Measurements from ENCODE around the gene SVBP.
"Not testable (repeated sequence)": the region's sequence is repeated elsewhere in the genome, so short reads cannot be mapped to it uniquely, and the experiment has no call there.

The SVBP gene, protein sequence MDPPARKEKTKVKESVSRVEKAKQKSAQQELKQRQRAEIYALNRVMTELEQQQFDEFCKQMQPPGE

DNA sequence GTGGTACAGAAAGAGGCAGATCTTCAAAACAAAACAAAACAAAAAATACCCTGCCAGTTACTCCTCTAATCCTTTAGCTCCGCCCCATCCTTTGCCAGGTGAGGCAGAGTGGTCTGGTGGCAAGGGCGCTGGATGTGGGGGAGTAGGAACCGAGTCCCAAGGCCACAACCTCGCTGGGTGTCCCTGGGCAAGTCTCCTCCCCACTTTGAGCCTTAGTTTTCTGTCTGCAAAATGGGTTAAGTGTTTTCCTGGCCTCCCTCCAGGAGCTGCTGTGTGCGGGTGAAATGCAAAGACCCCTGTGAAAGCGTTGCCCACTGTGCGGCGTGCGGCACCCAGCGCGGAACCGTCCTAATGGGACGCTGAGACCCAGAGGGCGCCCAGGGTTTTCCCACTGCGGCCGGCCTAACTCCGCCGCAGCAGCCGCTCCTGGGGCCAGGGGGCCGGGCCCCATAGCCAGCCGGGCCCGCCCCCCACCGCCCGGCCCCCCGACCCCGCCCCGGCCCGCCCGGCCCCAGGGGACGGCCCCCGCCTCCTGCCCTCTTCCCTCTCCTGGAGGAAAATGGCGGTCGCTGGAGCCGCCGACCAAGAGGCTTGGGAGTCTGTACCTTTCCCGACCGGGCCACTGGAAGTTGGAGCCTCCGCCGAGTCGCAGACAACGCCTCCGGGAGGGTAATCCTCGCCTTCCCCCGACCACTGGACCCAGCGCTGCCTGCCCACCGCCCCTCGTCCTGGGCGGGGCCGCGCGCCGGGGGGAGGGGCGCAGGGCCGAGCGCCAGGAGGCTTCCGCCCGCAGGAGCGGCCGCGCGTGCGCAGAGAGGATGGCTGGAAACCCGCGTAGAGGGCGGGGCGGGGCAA is at the start of gene SVBP, which contains the start of gene ERMAP:
Gene SVBP (minus strand): TSS at position 813 of the 855 bp plus-strand sequence. CDS start 853 bp downstream, outside the sequence.
Gene ERMAP (plus strand): TSS at position 538 of the 855 bp plus-strand sequence. CDS start 13,327 bp downstream, outside the sequence.
- DNase-seq: peak; percentile 82

DNA sequence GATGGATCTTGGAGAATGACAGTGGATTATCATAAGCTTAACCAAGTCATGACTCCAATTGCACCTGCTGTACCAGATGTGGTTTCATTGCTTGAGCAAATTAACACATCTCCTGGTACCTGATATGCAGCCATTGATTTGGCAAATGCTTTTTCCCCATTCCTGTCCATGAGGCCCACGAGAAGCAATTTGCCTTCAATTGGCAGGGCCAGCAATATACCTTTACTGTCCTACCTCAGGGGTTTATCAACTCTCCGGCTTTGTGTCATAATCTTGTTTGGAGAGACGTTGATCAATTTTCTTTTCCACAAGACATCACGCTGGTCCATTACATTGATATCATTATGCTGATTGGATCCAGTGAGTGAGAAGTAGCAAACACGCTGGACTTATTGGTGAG is 49.4 kb upstream of the SVBP start:
- DNase-seq: no peak

DNA sequence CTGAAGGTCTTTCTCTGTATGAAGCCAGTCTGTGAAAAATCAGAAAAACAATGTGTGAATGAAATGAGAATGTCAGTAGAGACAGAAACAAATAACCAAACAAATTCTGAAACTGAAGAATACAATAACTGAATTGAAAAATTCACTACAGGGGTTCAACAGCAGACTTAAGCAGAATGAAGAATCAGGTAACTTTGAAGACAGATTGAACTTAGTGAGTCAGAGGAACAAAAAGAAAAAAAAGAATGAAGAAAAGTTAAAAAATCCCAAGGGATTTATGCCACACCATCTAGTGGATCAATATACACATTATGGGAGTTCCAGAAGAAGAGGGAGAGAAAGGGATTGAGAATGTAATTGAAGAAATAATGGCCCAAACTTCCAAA is 43.8 kb upstream of the SVBP start:
- no peak for DNase-seq

DNA sequence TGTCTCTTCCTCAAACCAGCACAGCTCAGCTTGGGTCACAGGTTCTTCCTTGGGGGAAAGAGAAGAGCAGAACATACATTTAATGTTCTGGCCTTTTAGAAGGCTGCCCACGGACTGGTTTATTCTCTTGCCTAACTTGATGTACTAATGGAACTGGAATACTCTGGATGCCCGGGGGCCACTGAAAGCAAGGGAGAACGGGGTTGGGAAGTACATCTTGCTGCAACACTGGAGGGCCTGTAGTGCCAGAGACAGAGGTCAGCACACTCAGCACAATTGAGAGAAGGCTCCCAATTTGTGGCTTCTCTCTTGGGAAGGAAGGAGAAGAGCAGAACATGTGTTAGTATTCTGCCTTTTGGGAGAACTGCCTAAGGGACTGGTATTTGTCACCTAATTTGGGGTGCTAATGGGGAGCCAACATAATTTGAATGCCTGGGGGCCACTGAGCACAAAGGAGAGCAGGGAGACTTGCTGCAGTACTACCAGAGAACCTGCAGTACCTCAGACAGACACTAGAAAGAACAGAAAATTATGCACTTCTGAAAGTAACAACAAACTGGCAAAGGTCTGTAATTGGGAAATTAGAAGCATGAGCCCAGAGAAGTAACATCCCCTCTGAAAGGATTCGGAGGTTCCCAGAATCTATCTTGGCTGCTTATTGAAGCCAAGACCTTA is 43.3 kb upstream of the SVBP start:
- no peak for DNase-seq

DNA sequence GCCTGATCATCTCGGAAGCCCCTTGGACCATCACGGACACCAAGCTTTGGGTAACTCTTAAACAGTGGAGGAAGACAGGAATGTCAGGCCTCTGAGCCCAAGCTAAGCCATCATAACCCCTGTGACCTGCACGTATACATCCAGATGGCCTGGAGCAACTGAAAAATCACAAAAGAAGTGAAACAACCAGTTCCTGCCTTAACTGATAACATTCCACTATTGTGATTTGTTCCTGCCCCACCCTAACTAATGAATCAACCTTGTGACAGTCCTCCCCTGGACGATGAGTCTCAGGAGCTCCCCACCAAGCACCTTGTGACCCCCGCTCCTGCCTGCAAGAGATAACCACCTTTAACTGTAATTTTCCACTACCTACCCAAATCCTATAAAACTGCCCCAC is 42.2 kb upstream of the SVBP start:
- DNase-seq: not testable (repeated sequence)

DNA sequence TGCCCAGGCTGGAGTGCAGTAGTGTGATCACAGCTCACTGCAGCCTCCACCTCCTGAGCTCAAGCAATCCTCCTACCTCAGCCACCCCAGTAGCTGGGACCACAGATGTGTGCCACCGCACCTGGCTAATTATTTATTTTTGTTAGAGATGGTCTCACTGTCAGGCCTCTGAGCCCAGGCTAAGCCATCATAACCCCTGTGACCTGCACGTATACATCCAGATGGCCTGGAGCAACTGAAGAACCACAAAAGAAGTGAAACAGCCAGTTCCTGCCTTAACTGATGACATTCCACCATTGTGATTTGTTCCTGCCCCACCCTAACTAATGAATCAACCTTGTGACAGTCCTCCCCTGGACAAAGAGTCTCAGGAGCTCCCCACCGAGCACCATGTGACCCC is 39.4 kb upstream of the SVBP start:
- DNase-seq: not testable (repeated sequence)

DNA sequence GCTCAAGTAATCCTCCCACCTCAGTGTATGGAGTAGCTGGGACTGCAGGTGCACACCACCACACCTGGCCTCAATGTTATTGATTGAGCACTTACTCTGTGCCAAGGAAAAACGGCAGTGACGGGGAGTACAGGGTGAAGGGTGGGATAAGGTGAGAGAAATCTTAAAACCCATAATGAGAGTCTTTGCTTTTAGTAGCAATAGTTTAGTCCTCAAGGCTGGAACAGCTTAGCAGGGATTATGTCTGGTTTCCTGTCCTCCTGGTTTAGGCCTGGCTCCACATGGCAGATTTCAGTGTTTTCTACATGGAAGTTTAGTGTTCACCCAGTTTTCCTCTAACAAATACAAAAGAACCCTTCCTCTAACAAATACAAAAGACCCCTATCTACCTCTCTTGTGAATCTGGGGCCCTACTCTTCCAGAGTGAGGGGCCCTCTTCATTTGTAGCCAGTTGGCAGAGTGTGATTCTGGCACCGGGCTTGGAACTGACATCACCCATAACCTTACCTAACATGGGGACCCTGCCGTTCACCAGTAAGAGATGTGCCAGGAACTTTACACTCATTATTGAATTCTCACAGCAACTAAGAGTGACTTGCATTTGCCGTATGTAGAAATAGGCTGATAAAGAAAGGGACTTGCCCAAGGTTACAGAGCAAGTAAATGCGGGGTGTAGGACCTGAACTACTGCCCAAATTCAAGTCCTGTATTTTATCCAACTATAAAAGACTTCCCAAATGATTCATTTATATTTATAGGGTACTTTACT is 36.1 kb upstream of the SVBP start:
- DNase-seq: no peak

DNA sequence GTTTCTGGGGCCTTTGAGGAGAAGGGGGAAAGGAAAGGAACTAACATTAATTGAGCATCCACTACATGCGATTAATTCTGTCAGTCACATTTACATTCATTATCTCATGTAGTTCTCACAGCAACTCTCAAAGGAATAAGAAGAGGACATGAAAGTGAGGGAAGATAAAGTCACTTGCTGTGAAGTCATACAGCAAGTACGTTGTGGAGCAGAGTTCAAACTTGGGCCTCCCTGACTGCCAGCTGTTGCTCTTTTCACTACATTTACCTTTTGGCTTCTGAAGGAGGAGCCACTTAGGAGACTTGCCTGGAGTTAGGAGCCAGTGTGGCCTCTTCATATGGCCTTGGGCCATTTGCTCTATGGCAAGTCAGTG is 35.4 kb upstream of the SVBP start:
- DNase-seq: no peak

DNA sequence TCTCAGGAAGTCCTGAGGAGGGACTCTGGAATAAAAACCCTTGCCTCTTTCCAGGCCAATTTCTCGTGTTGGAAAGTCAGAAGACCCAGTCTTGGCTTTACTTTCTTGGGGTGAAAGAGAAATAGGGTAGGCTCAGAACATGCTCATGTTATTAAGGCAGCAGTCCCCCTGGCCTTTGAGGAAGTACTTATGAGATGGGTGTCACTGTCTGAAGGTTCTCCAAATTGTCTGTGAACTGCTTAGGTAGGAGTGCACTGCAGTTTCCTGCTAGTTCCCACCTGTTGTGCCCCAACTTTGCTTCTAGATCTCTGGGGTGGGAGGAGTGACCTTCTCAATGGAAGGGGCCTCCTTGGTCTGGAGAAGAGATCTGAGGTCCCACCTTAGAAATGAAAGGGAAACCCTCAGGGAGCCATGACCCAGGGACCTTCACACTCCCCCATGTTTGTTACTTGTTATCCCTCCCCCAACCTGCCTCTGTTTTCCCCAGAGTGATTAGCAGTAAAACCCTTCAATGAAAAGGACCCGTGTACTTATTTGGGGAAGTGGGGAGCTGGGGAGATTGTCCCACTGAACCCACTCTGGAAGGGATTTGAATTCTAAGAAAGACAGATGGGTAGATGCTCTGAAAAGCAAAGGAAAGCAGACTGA is 34.9 kb upstream of the SVBP start:
- no peak for DNase-seq

DNA sequence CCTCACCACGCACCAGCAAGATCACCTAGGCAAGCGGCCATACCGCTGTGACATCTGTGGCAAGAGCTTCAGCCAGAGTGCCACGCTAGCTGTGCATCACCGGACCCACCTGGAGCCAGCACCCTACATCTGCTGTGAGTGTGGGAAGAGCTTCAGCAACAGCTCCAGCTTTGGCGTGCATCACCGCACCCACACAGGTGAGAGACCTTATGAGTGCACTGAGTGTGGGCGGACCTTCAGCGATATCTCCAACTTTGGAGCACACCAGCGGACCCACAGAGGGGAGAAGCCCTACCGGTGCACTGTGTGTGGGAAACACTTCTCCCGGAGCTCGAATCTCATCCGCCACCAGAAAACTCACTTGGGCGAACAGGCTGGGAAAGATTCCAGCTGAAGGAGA is 34.2 kb upstream of the SVBP start:
- no peak for DNase-seq

DNA sequence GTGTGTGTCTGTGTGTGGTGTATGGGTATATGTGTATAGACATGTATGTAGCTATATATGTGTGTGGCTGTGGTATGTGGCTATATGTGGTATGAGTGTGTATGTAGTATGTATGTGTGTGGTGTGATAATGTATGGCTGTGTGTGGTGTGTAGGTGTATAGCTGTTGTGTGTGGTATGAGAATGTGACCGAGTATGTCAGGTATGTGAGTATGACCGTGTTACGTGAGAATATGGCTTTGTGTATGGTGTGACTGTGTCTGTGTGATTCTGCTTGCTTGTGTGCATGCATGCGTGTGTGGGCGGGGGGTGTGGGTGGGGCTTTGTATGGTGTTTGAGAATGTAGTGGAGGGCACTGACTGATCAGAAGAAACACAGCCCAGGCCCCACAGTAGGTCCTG is 32.7 kb upstream of the SVBP start:
- no peak for DNase-seq

DNA sequence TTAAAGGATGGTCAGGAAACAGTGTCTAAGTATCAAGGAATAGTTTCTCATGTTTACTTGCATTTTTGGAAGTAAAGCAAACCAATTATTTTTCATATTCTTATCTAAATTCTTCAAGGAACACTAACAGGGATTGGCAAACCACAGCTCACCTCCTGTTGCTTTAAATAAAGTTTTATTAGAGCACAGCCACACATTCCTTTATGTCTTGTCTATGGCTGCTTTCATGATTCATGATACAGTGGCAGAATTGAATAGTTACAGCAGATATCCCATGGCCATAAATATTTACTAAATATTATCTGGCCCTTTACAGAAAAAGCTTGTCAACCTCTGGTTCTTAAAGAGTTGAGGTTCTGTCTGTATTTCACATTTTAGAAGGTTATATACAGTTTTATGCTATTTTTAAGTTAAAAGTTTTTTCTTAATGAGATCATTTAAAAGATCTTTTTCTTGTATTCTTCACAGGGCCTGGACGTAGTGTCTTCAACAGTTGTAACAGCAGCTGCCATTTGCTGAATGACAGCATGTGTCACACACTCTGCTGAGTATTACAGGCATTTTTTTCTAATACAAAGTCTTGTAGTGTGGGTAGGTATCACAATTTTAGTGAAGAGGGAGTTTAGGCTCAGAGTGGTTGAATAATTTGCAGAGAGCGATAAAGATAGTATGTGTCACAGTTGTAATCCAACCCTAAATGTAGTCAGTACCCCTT is 31.8 kb upstream of the SVBP start:
- no peak for DNase-seq

DNA sequence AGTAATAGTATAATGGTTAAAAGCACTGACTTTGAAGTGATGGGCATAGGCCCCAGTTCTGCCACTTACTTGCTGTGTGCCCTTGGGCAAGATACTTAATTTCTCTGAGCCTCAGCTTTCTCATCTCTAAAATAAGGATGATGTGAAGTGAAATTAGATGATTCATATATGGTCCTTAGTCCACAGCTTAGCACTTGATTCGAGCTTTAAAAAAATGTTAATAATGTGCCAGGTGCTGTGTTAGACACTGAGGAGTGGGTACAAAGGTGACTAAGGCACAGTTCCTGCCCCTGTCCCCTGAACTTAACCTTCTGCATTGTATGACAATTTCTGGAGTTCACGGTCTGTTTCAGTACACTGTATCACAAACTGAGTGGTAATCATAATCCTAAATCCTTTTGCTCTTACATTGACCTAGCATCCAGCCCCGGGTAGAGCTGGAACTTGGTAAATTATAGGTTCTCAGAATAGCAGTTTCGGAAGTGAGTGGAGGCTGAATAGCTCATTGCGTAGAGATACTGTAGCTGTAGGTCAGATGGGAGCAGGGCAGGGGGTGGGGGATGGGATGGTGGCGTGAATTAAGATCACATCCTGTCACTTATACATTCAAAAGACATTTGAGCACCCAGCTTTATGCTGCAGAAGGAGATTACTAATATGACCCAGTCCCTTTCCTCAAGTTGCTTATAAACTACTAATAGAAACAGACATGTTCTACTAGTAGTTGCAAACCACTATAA is 30.7 kb upstream of the SVBP start:
- no peak for DNase-seq

DNA sequence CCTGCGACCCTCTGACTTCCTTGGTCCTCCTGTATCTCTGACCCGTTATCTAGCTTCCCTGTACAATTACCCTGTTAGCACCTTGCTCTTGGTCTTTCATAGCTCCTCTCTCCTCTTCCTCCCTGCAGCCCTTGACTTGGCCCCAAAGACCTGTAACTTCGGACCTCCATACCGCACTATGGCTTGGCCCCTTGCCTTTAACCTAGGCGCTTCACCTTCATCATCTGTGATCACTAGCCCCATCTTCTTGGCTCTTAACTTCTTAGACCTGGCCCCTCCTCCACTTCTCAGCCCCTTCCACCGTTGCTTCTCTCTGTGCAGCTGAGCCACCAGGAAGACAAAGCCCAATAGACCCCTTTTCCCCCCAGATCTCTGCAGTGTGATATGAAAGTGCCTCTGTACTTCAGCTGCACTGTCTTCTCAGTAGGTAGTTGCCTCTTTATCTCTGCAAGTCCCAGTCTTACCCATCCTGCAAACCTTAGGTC is 30.0 kb upstream of the SVBP start:
- DNase-seq: no peak

DNA sequence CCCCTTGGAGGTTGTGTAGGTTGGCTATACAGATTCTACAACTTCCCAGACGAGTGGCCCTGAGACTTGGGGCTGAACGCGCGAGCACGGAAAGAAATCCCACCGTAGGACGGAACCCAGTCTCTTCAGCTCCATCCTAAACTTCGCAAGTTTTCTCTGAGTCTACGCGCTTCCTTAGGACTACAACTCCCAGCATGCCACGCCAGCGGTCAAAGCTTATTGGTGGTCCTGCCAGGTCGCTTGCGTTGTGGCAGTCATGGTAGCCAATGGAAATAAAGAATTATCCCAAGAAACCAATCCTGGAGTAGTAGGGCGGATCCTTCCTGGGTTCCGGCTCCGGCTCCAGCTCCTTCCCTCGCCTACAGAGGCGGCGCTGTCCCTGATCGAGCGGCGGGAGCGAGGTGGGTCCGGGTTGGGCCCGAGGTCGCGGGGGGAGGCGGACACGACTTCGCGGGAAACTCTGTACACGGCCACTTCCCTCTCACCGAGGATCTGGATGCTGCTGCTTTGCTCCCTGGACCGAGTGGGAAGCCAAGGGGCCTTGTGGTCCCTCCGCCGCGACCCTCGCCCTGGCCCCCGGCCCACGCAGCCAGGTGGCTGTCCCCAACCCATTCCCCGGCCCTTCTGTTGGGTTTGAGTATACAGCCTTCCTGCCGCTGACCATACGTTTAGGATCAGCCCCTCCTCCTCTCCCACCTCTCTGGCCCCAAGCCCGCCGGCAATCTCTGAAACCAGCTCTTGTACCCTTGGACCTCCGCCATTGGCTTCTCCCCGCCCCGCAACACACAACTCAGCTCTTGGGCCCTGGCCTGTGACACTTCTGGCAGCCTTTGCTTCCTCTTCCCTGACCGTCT is 29.3 kb upstream of the SVBP start, which contains the start of gene ZNF691:
Gene ZNF691 (plus strand): TSS at position 357 of the 854 bp plus-strand sequence. CDS start 3,046 bp downstream, outside the sequence.
- DNase-seq: peak; percentile 94

DNA sequence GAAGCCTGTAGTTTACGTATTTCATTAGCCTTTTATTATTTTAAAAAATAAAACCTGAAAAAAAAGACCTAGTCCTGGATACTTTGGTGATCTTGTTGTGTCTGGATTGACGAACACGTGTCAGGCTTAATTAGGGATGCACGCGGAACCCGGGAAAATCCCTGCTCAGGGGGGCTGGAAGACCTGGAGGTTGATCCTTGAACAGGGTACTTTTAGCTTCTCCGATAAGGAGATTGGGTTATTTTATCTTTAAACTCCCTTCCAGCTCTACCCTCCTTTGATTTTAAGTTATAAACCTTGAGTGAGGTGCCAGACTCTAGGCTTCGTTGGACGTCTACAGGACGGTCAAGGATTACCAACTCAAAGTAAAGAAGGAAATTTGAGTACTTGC is 28.7 kb upstream of the SVBP start:
- no peak for DNase-seq

DNA sequence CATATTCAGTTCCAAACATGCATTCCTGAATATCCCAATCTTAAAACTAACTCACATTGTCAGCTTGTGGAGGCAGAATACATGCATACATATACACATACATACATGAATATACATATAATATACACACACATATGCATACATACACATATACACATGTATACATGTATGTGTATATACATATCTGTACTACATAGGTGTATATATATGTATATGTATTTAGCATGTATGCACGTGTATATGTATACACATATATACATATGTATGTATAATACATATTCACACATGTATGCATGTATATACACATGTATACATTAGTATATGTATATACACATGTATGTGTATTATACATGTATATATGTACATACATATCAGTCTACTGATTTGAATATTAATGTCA is 28.0 kb upstream of the SVBP start:
- DNase-seq: no peak

DNA sequence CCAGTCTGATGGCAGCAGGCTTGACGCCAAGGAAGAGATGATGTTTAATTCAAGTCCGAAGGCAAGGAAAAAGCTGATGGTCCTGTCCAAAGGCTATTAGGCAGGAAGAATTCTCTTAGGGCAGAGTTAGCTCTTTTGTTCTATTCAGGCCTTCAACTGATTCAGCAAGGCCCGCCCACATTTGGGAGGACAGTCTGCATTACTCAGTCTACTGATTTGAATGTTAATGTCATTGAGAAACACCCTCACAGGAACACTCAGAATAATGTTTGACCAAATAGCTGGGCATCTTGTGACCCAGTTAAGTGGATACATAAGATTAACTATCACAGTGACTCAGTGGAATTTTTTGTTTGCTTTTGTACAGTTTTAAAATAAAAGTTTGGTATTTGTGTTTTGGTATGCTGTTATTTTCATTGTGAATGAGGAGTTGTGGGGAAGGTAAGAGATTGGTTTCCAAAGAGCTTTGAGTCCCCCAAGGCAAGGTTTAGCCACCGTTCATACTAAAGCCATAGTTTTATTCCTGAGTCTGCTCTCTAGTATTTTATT is 27.5 kb upstream of the SVBP start:
- DNase-seq: no peak

DNA sequence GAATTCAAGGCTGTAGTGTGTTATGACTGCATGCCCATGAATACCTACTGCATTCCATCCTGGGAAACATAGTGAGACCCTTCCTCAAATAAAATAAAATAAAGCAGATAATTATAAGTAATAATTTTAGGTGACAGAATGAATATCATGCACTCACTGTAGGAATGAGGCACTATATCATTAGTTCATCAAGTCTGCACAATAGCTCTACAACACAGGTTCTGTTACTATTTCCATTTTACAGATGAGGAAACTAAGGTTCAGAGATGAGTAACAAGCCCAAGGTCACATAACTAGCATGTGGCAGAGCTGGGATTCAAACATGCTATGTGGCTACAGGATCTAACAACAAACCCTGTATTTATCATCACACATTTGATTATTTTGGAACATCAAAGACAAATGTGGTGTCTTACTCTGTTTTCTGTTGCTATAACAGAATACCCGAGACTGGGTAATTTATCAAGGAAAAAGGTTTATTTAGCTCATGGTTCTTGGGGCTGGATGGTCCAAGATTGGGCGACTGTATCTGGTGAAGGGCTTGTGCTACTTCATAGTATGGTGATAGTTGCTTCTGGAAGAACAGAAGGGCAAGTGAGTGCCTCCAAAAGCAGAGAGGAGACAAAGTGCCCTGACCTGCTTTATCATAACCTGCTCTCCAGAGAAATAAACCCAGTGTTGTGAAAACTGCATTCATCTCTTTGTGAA is 24.4 kb upstream of the SVBP start:
- no peak for DNase-seq

Measured in DMS79 (cell line).